Keratinocyte (primary cell): ENCODE measurements around the gene VMP1. TPM values are rescaled to one million over a fixed set of nuclear protein-coding genes. Genes with fewer than 3 reads are reported as not detected.
"Not testable (repeated sequence)": the region's sequence is repeated elsewhere in the genome, so short reads cannot be mapped to it uniquely, and the experiment has no call there.

Experiments used
- DNase-seq: peaks from one replicate; pipeline ENCODE4 v3.0.0-alpha.2; 2011; ENCODE audit warnings: low read depth, missing footprints, low spot score
- FAIRE-seq: peaks from 2 replicates; lab custom pipeline; 2011; peaks lifted over from hg19 to GRCh38; lab: Jason Lieb, UNC
- H2AFZ ChIP-seq: 2 replicates; pipeline ENCODE4 v1.6.0; 2012; ENCODE audit warnings: low read length, control low read depth, inconsistent platforms; ENCODE audit not compliant: control insufficient read depth
- H3K27ac ChIP-seq: 2 replicates; pipeline ENCODE4 v1.5.1; 2011; ENCODE audit warnings: low read length; ENCODE audit not compliant: control insufficient read depth, insufficient read depth
- H3K27me3 ChIP-seq: 3 replicates; pipeline ENCODE4 v1.6.0; 2011; ENCODE audit warnings: low read length; ENCODE audit not compliant: control insufficient read depth, insufficient read depth; ENCODE audit errors: extremely low read depth
- H3K36me3 ChIP-seq, 2 experiments: 2 replicates in 1 of 2; 3 replicates in 1 of 2; pipeline ENCODE4 v1.5.1; 2011; ENCODE audit warnings: low read length in 2 of 2, mild to moderate bottlenecking in 1 of 2; ENCODE audit not compliant: control insufficient read depth in 2 of 2, insufficient read depth in 2 of 2; ENCODE audit errors: extremely low read depth in 1 of 2
- H3K4me1 ChIP-seq: 3 replicates; pipeline ENCODE4 v1.5.1; 2011; ENCODE audit warnings: low read length; ENCODE audit not compliant: control insufficient read depth, insufficient read depth; ENCODE audit errors: extremely low read depth
- H3K4me2 ChIP-seq: 3 replicates; pipeline ENCODE4 v1.6.0; 2011; ENCODE audit warnings: low read depth, low read length; ENCODE audit not compliant: control insufficient read depth, insufficient read depth; ENCODE audit errors: extremely low read depth
- H3K4me3 ChIP-seq, 3 experiments: fragments of 200-600 bp in 1 of 3; sonication (generic) in 1 of 3; 2 replicates in 2 of 3; 3 replicates in 1 of 3; pipeline ENCODE4 v1.5.1; 2011 to 2016; ENCODE audit warnings: low read length in 3 of 3, mild to moderate bottlenecking in 3 of 3, control low read depth in 2 of 3, inconsistent platforms in 1 of 3, low read depth in 1 of 3, mixed read lengths in 1 of 3, mixed run types in 1 of 3, moderate library complexity in 1 of 3; ENCODE audit not compliant: control insufficient read depth in 2 of 3, insufficient read depth in 2 of 3; ENCODE audit errors: extremely low read depth in 1 of 3
- H3K79me2 ChIP-seq: 2 replicates; pipeline ENCODE4 v1.6.0; 2012; ENCODE audit warnings: low read length; ENCODE audit not compliant: control insufficient read depth, insufficient read depth
- H3K9ac ChIP-seq: 3 replicates; pipeline ENCODE4 v1.6.0; 2011; ENCODE audit warnings: low read length; ENCODE audit not compliant: control insufficient read depth, insufficient read depth; ENCODE audit errors: extremely low read depth
- H3K9me1 ChIP-seq: 3 replicates; pipeline ENCODE4 v1.6.0; 2011; ENCODE audit warnings: low read length; ENCODE audit not compliant: control insufficient read depth, insufficient read depth; ENCODE audit errors: extremely low read depth
- H3K9me3 ChIP-seq: 2 replicates; pipeline ENCODE4 v1.5.1; 2012; ENCODE audit warnings: low read depth, low read length; ENCODE audit not compliant: control insufficient read depth
- H4K20me1 ChIP-seq: 3 replicates; pipeline ENCODE4 v1.6.0; 2011; ENCODE audit warnings: low read length; ENCODE audit not compliant: control insufficient read depth, insufficient read depth; ENCODE audit errors: extremely low read depth
- CTCF ChIP-seq, 3 experiments: IDR thresholded peaks in 1 of 3; conservative IDR thresholded peaks in 1 of 3; optimal IDR thresholded peaks in 1 of 3; 2 replicates in 2 of 3; 3 replicates in 1 of 3; pipeline versions ENCODE3 to v1.5.1; 2011; ENCODE audit warnings: low read length in 3 of 3, mild to moderate bottlenecking in 3 of 3, moderate library complexity in 2 of 3, control low read depth in 1 of 3, inconsistent platforms in 1 of 3; ENCODE audit not compliant: insufficient read depth in 2 of 3; ENCODE audit errors: extremely low read depth in 1 of 3
- EZH2 ChIP-seq: IDR thresholded peaks from one replicate; pipeline ENCODE4 v1.6.1; 2012; ENCODE audit warnings: inconsistent platforms, mild to moderate bottlenecking, low read length, moderate library complexity
- dilution Hi-C: fragments of 300-500 bp; cut with MboI; formaldehyde crosslinking; loops from one replicate; pipeline ENCODE4 v1.7.0; 2020; ENCODE audit warnings: low sequenced_read_pairs; ENCODE audit not compliant: extremely low pct_ligation_motif_present
- polyA plus RNA-seq, 5 experiments: library from polyadenylated mRNA; depleted of rRNA in 3 of 5; stranded (reverse) in 3 of 5; stranded (forward) in 1 of 5; unstranded in 1 of 5; fragments of >200 nt; gene quantifications; 1 replicate in 1 of 5; 2 replicates in 3 of 5; 3 replicates in 1 of 5; pipeline versions ENCODE4 v1.2.1 to v1.2.3, GENCODE V29; 2011 to 2012; ENCODE audit warnings: missing spikeins in 2 of 5, low read depth in 1 of 5, low replicate concordance in 1 of 5

Gene VMP1
- polyA plus RNA-seq, 1 donor (not counting 4 experiments of a cell fraction or from before 2014, with no cell fraction given): 303 TPM

GRCh38 chr17:59790910-59791309 lies 83.5 kb downstream of the VMP1 start:
- Histone ChIP-seq H3K27ac (no peak overlapping the region), H3K4me2 (no peak overlapping the region), H3K79me2 (no peaks in the 10 kb centered on the region), H3K4me1 (peaks cover 17% of the 10 kb centered on the region), H4K20me1 (no peaks in the 10 kb centered on the region), H3K9me3 (no peaks in the 10 kb centered on the region), H3K27me3 (no peaks in the 10 kb centered on the region), H3K9ac (no peak overlapping the region), H3K9me1 (no peaks in the 10 kb centered on the region), H3K4me3 (no peak overlapping the region), H2AFZ (no peak overlapping the region), H3K36me3 (no peaks in the 10 kb centered on the region)
- dilution Hi-C loops: no loop called here
- DNase-seq (no peak), FAIRE-seq (no peak)
- no peak for TF ChIP-seq EZH2
- no peak for TF ChIP-seq CTCF (optimal IDR thresholded peaks at IDR 0.05 in 1 of 3, IDR thresholded peaks at IDR 0.05 in 1 of 3, conservative IDR thresholded peaks at IDR 0.05 in 1 of 3; ENCODE audit: extremely low read depth in 1 of 3, insufficient read depth in 2 of 3, low read length in 3 of 3)

- Histone ChIP-seq H4K20me1 (no peaks in the 10 kb centered on the region), H3K9ac (no peak overlapping the region), H3K27me3 (no peaks in the 10 kb centered on the region), H2AFZ (no peak overlapping the region), H3K4me1 (peaks cover 10% of the 10 kb centered on the region), H3K27ac (no peak overlapping the region), H3K36me3 (no peaks in the 10 kb centered on the region), H3K4me3 (no peak overlapping the region), H3K9me1 (no peaks in the 10 kb centered on the region), H3K4me2 (no peak overlapping the region), H3K79me2 (no peaks in the 10 kb centered on the region), H3K9me3 (no peaks in the 10 kb centered on the region)
- dilution Hi-C loops: no loop called here
- DNase-seq (no peak), FAIRE-seq (no peak)
- TF ChIP-seq CTCF (optimal IDR thresholded peaks at IDR 0.05 in 1 of 3, IDR thresholded peaks at IDR 0.05 in 1 of 3, conservative IDR thresholded peaks at IDR 0.05 in 1 of 3; ENCODE audit: extremely low read depth in 1 of 3, insufficient read depth in 2 of 3, low read length in 3 of 3) (no peak), EZH2 (no peak)
Measured at GRCh38 chr17:59791603-59792457, 84.4 kb downstream of the VMP1 start.

- DNase-seq, H3K27ac ChIP-seq, H3K9me1 ChIP-seq, H3K27me3 ChIP-seq, H3K9me3 ChIP-seq, H4K20me1 ChIP-seq, H2AFZ ChIP-seq, H3K79me2 ChIP-seq, H3K4me2 ChIP-seq, H3K36me3 ChIP-seq, H3K4me1 ChIP-seq, dilution Hi-C loops, H3K4me3 ChIP-seq, H3K9ac ChIP-seq, FAIRE-seq: not testable (repeated sequence)
Measured at GRCh38 chr17:59792458-59792823, 85.0 kb downstream of the VMP1 start.
